HEK293 (cell line): ENCODE measurements around the gene AP5Z1.

Experiments used
- FEZF1 ChIP-seq: fragments of 450-650 bp; formaldehyde crosslinking; IDR thresholded peaks from 2 replicates; pipeline ENCODE4 v1.5.1; 2016; ENCODE audit warnings: missing biosample characterization, missing genetic modification characterization
- MZF1 ChIP-seq: fragments of 450-650 bp; formaldehyde crosslinking; IDR thresholded peaks from 2 replicates; pipeline ENCODE4 v1.5.1; 2017; ENCODE audit warnings: missing biosample characterization, missing genetic modification characterization, borderline replicate concordance
- YY1 ChIP-seq: fragments of 450-650 bp; formaldehyde crosslinking; IDR thresholded peaks from 2 replicates; pipeline ENCODE4 v1.5.1; 2018; ENCODE audit warnings: missing biosample characterization, missing genetic modification characterization
- ZBTB8A ChIP-seq: fragments of 450-650 bp; formaldehyde crosslinking; IDR thresholded peaks from 2 replicates; pipeline ENCODE4 v1.5.1; 2016; ENCODE audit warnings: missing biosample characterization, missing genetic modification characterization
- ZNF24 ChIP-seq: fragments of 450-650 bp; formaldehyde crosslinking; IDR thresholded peaks from 2 replicates; pipeline ENCODE4 v1.5.1; 2016; ENCODE audit warnings: missing biosample characterization, missing genetic modification characterization
- ZNF248 ChIP-seq: fragments of 450-650 bp; formaldehyde crosslinking; IDR thresholded peaks from 2 replicates; pipeline ENCODE4 v1.5.1; 2017; ENCODE audit warnings: missing biosample characterization, missing genetic modification characterization
- ZNF768 ChIP-seq: fragments of 450-650 bp; formaldehyde crosslinking; IDR thresholded peaks from 2 replicates; pipeline ENCODE4 v1.5.1; 2018; ENCODE audit warnings: missing biosample characterization, mild to moderate bottlenecking, missing genetic modification characterization
- TF ChIP-seq, protein P1 (sequence below): fragments of 450-650 bp; formaldehyde crosslinking; IDR thresholded peaks from 2 replicates; pipeline ENCODE4 v1.5.1; 2016; ENCODE audit warnings: missing biosample characterization, missing genetic modification characterization
- TF ChIP-seq, protein P2 (sequence below): fragments of 450-650 bp; formaldehyde crosslinking; optimal IDR thresholded peaks from 2 replicates; pipeline ENCODE3; 2016; ENCODE audit warnings: missing biosample characterization, mild to moderate bottlenecking, missing genetic modification characterization
- TF ChIP-seq, protein P3 (sequence below): fragments of 450-650 bp; formaldehyde crosslinking; IDR thresholded peaks from 2 replicates; pipeline ENCODE4 v1.5.1; 2017; ENCODE audit warnings: missing biosample characterization, mild to moderate bottlenecking, missing genetic modification characterization, moderate library complexity
- TF ChIP-seq, protein P4 (sequence below): fragments of 450-650 bp; formaldehyde crosslinking; IDR thresholded peaks from 2 replicates; pipeline ENCODE4 v1.5.1; 2016; ENCODE audit warnings: missing biosample characterization, missing genetic modification characterization, borderline replicate concordance
- TF ChIP-seq, protein P5 (sequence below): fragments of 450-650 bp; formaldehyde crosslinking; IDR thresholded peaks from 2 replicates; pipeline ENCODE4 v1.5.1; 2016; ENCODE audit warnings: missing biosample characterization, missing genetic modification characterization, low read depth
- TF ChIP-seq, protein P6 (sequence below): fragments of 450-650 bp; formaldehyde crosslinking; IDR thresholded peaks from 2 replicates; pipeline ENCODE4 v1.5.1; 2016; ENCODE audit warnings: missing biosample characterization, missing genetic modification characterization

DNA sequence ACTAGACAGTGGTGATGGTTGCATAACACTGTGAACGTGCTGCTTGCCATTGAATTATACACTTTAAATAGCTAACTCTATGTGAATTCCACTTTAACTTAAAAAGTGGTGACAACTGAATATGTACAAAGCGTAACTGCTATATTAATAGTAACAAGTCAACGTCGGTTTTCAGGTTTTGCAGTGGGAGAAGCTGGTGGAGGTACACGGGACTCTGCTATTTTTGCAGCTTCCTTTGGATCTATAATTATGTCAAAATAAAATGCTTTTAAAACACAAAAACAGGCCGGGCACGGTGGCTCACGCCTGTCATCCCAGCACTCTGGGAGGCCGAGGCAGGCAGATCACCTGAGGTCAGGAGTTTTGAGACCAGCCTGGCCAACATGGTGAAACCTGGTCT lies 21.0 kb downstream of the AP5Z1 start:
- no peak for TF ChIP-seq ZBTB8A (tag by site-specific recombination)
- TF ChIP-seq ZNF768 (tag by site-specific recombination) = no peak
- TF ChIP-seq, protein P1, sequence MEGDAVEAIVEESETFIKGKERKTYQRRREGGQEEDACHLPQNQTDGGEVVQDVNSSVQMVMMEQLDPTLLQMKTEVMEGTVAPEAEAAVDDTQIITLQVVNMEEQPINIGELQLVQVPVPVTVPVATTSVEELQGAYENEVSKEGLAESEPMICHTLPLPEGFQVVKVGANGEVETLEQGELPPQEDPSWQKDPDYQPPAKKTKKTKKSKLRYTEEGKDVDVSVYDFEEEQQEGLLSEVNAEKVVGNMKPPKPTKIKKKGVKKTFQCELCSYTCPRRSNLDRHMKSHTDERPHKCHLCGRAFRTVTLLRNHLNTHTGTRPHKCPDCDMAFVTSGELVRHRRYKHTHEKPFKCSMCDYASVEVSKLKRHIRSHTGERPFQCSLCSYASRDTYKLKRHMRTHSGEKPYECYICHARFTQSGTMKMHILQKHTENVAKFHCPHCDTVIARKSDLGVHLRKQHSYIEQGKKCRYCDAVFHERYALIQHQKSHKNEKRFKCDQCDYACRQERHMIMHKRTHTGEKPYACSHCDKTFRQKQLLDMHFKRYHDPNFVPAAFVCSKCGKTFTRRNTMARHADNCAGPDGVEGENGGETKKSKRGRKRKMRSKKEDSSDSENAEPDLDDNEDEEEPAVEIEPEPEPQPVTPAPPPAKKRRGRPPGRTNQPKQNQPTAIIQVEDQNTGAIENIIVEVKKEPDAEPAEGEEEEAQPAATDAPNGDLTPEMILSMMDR = no peak
- TF ChIP-seq ZNF24 (tag by site-specific recombination) = no peak
- TF ChIP-seq, protein P2, sequence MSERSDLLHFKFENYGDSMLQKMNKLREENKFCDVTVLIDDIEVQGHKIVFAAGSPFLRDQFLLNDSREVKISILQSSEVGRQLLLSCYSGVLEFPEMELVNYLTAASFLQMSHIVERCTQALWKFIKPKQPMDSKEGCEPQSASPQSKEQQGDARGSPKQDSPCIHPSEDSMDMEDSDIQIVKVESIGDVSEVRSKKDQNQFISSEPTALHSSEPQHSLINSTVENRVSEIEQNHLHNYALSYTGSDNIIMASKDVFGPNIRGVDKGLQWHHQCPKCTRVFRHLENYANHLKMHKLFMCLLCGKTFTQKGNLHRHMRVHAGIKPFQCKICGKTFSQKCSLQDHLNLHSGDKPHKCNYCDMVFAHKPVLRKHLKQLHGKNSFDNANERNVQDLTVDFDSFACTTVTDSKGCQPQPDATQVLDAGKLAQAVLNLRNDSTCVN (tag by site-specific recombination) = no peak
- TF ChIP-seq FEZF1 = no peak
- TF ChIP-seq, protein P3, sequence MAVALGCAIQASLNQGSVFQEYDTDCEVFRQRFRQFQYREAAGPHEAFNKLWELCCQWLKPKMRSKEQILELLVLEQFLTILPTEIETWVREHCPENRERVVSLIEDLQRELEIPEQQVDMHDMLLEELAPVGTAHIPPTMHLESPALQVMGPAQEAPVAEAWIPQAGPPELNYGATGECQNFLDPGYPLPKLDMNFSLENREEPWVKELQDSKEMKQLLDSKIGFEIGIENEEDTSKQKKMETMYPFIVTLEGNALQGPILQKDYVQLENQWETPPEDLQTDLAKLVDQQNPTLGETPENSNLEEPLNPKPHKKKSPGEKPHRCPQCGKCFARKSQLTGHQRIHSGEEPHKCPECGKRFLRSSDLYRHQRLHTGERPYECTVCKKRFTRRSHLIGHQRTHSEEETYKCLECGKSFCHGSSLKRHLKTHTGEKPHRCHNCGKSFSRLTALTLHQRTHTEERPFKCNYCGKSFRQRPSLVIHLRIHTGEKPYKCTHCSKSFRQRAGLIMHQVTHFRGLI (tag by site-specific recombination) = no peak
- TF ChIP-seq, protein P4, sequence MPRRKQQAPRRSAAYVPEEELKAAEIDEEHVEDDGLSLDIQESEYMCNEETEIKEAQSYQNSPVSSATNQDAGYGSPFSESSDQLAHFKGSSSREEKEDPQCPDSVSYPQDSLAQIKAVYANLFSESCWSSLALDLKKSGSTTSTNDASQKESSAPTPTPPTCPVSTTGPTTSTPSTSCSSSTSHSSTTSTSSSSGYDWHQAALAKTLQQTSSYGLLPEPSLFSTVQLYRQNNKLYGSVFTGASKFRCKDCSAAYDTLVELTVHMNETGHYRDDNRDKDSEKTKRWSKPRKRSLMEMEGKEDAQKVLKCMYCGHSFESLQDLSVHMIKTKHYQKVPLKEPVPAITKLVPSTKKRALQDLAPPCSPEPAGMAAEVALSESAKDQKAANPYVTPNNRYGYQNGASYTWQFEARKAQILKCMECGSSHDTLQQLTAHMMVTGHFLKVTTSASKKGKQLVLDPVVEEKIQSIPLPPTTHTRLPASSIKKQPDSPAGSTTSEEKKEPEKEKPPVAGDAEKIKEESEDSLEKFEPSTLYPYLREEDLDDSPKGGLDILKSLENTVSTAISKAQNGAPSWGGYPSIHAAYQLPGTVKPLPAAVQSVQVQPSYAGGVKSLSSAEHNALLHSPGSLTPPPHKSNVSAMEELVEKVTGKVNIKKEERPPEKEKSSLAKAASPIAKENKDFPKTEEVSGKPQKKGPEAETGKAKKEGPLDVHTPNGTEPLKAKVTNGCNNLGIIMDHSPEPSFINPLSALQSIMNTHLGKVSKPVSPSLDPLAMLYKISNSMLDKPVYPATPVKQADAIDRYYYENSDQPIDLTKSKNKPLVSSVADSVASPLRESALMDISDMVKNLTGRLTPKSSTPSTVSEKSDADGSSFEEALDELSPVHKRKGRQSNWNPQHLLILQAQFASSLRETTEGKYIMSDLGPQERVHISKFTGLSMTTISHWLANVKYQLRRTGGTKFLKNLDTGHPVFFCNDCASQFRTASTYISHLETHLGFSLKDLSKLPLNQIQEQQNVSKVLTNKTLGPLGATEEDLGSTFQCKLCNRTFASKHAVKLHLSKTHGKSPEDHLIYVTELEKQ (tag by site-specific recombination) = no peak
- TF ChIP-seq, protein P5, sequence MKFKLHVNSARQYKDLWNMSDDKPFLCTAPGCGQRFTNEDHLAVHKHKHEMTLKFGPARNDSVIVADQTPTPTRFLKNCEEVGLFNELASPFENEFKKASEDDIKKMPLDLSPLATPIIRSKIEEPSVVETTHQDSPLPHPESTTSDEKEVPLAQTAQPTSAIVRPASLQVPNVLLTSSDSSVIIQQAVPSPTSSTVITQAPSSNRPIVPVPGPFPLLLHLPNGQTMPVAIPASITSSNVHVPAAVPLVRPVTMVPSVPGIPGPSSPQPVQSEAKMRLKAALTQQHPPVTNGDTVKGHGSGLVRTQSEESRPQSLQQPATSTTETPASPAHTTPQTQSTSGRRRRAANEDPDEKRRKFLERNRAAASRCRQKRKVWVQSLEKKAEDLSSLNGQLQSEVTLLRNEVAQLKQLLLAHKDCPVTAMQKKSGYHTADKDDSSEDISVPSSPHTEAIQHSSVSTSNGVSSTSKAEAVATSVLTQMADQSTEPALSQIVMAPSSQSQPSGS (tag by site-specific recombination) = no peak
- no peak for TF ChIP-seq MZF1 (tag by site-specific recombination)
- TF ChIP-seq, protein P6, sequence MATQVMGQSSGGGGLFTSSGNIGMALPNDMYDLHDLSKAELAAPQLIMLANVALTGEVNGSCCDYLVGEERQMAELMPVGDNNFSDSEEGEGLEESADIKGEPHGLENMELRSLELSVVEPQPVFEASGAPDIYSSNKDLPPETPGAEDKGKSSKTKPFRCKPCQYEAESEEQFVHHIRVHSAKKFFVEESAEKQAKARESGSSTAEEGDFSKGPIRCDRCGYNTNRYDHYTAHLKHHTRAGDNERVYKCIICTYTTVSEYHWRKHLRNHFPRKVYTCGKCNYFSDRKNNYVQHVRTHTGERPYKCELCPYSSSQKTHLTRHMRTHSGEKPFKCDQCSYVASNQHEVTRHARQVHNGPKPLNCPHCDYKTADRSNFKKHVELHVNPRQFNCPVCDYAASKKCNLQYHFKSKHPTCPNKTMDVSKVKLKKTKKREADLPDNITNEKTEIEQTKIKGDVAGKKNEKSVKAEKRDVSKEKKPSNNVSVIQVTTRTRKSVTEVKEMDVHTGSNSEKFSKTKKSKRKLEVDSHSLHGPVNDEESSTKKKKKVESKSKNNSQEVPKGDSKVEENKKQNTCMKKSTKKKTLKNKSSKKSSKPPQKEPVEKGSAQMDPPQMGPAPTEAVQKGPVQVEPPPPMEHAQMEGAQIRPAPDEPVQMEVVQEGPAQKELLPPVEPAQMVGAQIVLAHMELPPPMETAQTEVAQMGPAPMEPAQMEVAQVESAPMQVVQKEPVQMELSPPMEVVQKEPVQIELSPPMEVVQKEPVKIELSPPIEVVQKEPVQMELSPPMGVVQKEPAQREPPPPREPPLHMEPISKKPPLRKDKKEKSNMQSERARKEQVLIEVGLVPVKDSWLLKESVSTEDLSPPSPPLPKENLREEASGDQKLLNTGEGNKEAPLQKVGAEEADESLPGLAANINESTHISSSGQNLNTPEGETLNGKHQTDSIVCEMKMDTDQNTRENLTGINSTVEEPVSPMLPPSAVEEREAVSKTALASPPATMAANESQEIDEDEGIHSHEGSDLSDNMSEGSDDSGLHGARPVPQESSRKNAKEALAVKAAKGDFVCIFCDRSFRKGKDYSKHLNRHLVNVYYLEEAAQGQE (tag by site-specific recombination) = no peak
- TF ChIP-seq ZNF248 (tag by site-specific recombination) = no peak
- no peak for TF ChIP-seq YY1 (tag by site-specific recombination)
